Measurements from ENCODE around the gene CBFB. TPM values are rescaled to one million over a fixed set of nuclear protein-coding genes. Genes with fewer than 3 reads are reported as not detected.

Gene CBFB
- polyA plus RNA-seq, 1 donor from 2014 or later, result 32.6 TPM

GRCh38 chr16:67146523-67147357 is 117.8 kb downstream of the CBFB start:
- H3K9me3 ChIP-seq (ENCODE audit: low read length), result peaks cover 3% of the 10 kb centered on the region
- no peak overlapping the region for H3K4me3 ChIP-seq (ENCODE audit: low read length)
- H3K4me2 ChIP-seq (ENCODE audit: low read length), result no peak overlapping the region
- H3F3A ChIP-seq (ENCODE audit: insufficient read depth, low read length, poor library complexity, severe bottlenecking), result no peaks in the 10 kb centered on the region
- no peaks in the 10 kb centered on the region for H3K79me2 ChIP-seq (replicated peaks; ENCODE audit: insufficient read depth, low read length)
- H3K9ac ChIP-seq (ENCODE audit: low read length), result no peak overlapping the region
- no peak overlapping the region for H2AFZ ChIP-seq (ENCODE audit: low read depth, low read length)
- TF ChIP-seq TAF1 (IDR thresholded peaks at IDR 0.05; ENCODE audit: low read depth), result no peak
- no peak for TF ChIP-seq EZH2 (IDR thresholded peaks at IDR 0.05; ENCODE audit: borderline replicate concordance, insufficient read depth, low read length, poor library complexity, severe bottlenecking)
- no peak for TF ChIP-seq POLR2AphosphoS5 (IDR thresholded peaks at IDR 0.05)
- TF ChIP-seq RAD21 (conservative IDR thresholded peaks at IDR 0.05), result no peak
- no peak for TF ChIP-seq MXI1 (conservative IDR thresholded peaks at IDR 0.05; ENCODE audit: poor library complexity, severe bottlenecking)
- no peak for TF ChIP-seq CTCF (IDR thresholded peaks at IDR 0.05; ENCODE audit: poor library complexity, severe bottlenecking)
- no peak for TF ChIP-seq SMC3 (conservative IDR thresholded peaks at IDR 0.05; ENCODE audit: poor library complexity)
- TF ChIP-seq EP300 (conservative IDR thresholded peaks at IDR 0.05; ENCODE audit: poor library complexity, severe bottlenecking), result no peak
- TF ChIP-seq REST (IDR thresholded peaks at IDR 0.05; ENCODE audit: borderline replicate concordance), result no peak
- H3K36me3 ChIP-seq (ENCODE audit: insufficient read depth, low read length), result peaks cover 4% of the 10 kb centered on the region
- H3K27me3 ChIP-seq (ENCODE audit: insufficient read depth, low read depth, low read length), result peaks cover 34% of the 10 kb centered on the region
- no peak overlapping the region for H3K27ac ChIP-seq (ENCODE audit: low read length)
- H3K9me2 ChIP-seq (ENCODE audit: insufficient read depth, low read length), result no peaks in the 10 kb centered on the region
- H4K20me1 ChIP-seq (ENCODE audit: insufficient read depth), result no peaks in the 10 kb centered on the region

- peaks cover 4% of the 10 kb centered on the region for H3K36me3 ChIP-seq (ENCODE audit: insufficient read depth, low read length)
- no peaks in the 10 kb centered on the region for H3F3A ChIP-seq (ENCODE audit: insufficient read depth, low read length, poor library complexity, severe bottlenecking)
- peaks cover 3% of the 10 kb centered on the region for H3K9me3 ChIP-seq (ENCODE audit: low read length)
- H3K27ac ChIP-seq (ENCODE audit: low read length), result no peak overlapping the region
- H3K9me2 ChIP-seq (ENCODE audit: insufficient read depth, low read length), result no peaks in the 10 kb centered on the region
- no peak for TF ChIP-seq TAF1 (IDR thresholded peaks at IDR 0.05; ENCODE audit: low read depth)
- TF ChIP-seq REST (IDR thresholded peaks at IDR 0.05; ENCODE audit: borderline replicate concordance), result no peak
- TF ChIP-seq MXI1 (conservative IDR thresholded peaks at IDR 0.05; ENCODE audit: poor library complexity, severe bottlenecking), result no peak
- TF ChIP-seq RAD21 (conservative IDR thresholded peaks at IDR 0.05), result no peak
- no peak for TF ChIP-seq SMC3 (conservative IDR thresholded peaks at IDR 0.05; ENCODE audit: poor library complexity)
- TF ChIP-seq EP300 (conservative IDR thresholded peaks at IDR 0.05; ENCODE audit: poor library complexity, severe bottlenecking), result no peak
- no peak for TF ChIP-seq EZH2 (IDR thresholded peaks at IDR 0.05; ENCODE audit: borderline replicate concordance, insufficient read depth, low read length, poor library complexity, severe bottlenecking)
- TF ChIP-seq CTCF (IDR thresholded peaks at IDR 0.05; ENCODE audit: poor library complexity, severe bottlenecking), result no peak
- TF ChIP-seq POLR2AphosphoS5 (IDR thresholded peaks at IDR 0.05), result no peak
- no peak overlapping the region for H2AFZ ChIP-seq (ENCODE audit: low read depth, low read length)
- H3K9ac ChIP-seq (ENCODE audit: low read length), result no peak overlapping the region
- no peak overlapping the region for H3K4me2 ChIP-seq (ENCODE audit: low read length)
- H4K20me1 ChIP-seq (ENCODE audit: insufficient read depth), result no peaks in the 10 kb centered on the region
- H3K4me3 ChIP-seq (ENCODE audit: low read length), result no peak overlapping the region
- no peaks in the 10 kb centered on the region for H3K79me2 ChIP-seq (replicated peaks; ENCODE audit: insufficient read depth, low read length)
- peaks cover 43% of the 10 kb centered on the region for H3K27me3 ChIP-seq (ENCODE audit: insufficient read depth, low read depth, low read length)
These were observed 118.6 kb downstream of the CBFB start for GRCh38 chr16:67147437-67148140.
